ENCODE measurements around the gene GABRB1.

The GABRB1 gene

GRCh38 chr4:46994007-46994405, 37.4 kb upstream of the GABRB1 start:
- Histone ChIP-seq H3K4me1 (ENCODE audit: control insufficient read depth, insufficient read depth, low read length) (no peaks in the 10 kb centered on the region), H3K36me3 (ENCODE audit: control insufficient read depth in 2 of 2, insufficient read depth in 1 of 2, low read length in 2 of 2) (no peaks in the 10 kb centered on the region), H3K9me3 (ENCODE audit: control insufficient read depth, insufficient read depth, low read depth, low read length) (no peaks in the 10 kb centered on the region), H3K27ac (ENCODE audit: extremely low read depth, low read depth, low read length) (no peak overlapping the region), H3K4me3 (ENCODE audit: low read depth, low read length) (peak overlapping the region; percentile 49)
- ChIA-PET CTCF (no interaction called here), POLR2A (no interaction called here)
- TF ChIP-seq ZNF23 (tag by site-specific recombination; IDR thresholded peaks at IDR 0.05; ENCODE audit: borderline replicate concordance), result no peak
- no peak for TF ChIP-seq ZNF48 (tag by site-specific recombination; IDR thresholded peaks at IDR 0.05)
- TF ChIP-seq GLIS2 (tag by site-specific recombination; IDR thresholded peaks at IDR 0.05), result no peak

- H3K36me3 ChIP-seq (ENCODE audit: control insufficient read depth in 2 of 2, insufficient read depth in 1 of 2, low read length in 2 of 2), result no peaks in the 10 kb centered on the region
- CTCF ChIA-PET, result no interaction called here
- H3K27ac ChIP-seq (ENCODE audit: extremely low read depth, low read depth, low read length), result no peak overlapping the region
- POLR2A ChIA-PET, result no interaction called here
- TF ChIP-seq ZNF777 (tag by site-specific recombination; IDR thresholded peaks at IDR 0.05; ENCODE audit: borderline replicate concordance) (no peak), ZNF140 (tag by site-specific recombination; IDR thresholded peaks at IDR 0.05) (no peak), INSM2 (tag by site-specific recombination; IDR thresholded peaks at IDR 0.05) (no peak)
- H3K9me3 ChIP-seq (ENCODE audit: control insufficient read depth, insufficient read depth, low read depth, low read length), result no peaks in the 10 kb centered on the region
- H3K4me1 ChIP-seq (ENCODE audit: control insufficient read depth, insufficient read depth, low read length), result no peaks in the 10 kb centered on the region
- no peak overlapping the region for H3K4me3 ChIP-seq (ENCODE audit: low read depth, low read length)
Measured at GRCh38 chr4:46999566-46999965, 31.8 kb upstream of the GABRB1 start.

GRCh38 chr4:47000406-47000805, 31.0 kb upstream of the GABRB1 start:
- Histone ChIP-seq H3K4me1 (ENCODE audit: control insufficient read depth, insufficient read depth, low read length) (no peaks in the 10 kb centered on the region), H3K27ac (ENCODE audit: extremely low read depth, low read depth, low read length) (no peak overlapping the region), H3K36me3 (ENCODE audit: control insufficient read depth in 2 of 2, insufficient read depth in 1 of 2, low read length in 2 of 2) (no peaks in the 10 kb centered on the region), H3K4me3 (ENCODE audit: low read depth, low read length) (no peak overlapping the region), H3K9me3 (ENCODE audit: control insufficient read depth, insufficient read depth, low read depth, low read length) (no peaks in the 10 kb centered on the region)
- ChIA-PET CTCF (no interaction called here), POLR2A (no interaction called here)
- TF ChIP-seq ZBTB10 (tag by site-specific recombination; IDR thresholded peaks at IDR 0.05) (no peak), ZBTB11 (tag by site-specific recombination; conservative IDR thresholded peaks at IDR 0.05; ENCODE audit: low read depth) (no peak), ZNF239 (tag by site-specific recombination; IDR thresholded peaks at IDR 0.05) (no peak), ZNF24 (tag by site-specific recombination; IDR thresholded peaks at IDR 0.05) (no peak), ZNF138 (tag by site-specific recombination; IDR thresholded peaks at IDR 0.05; ENCODE audit: borderline replicate concordance) (no peak), ZNF146 (tag by site-specific recombination; IDR thresholded peaks at IDR 0.05) (no peak), ZNF248 (tag by site-specific recombination; IDR thresholded peaks at IDR 0.05) (no peak), ZNF112 (tag by site-specific recombination; IDR thresholded peaks at IDR 0.05) (no peak), FEZF1 (tag by site-specific recombination; IDR thresholded peaks at IDR 0.05) (no peak)
